NT2/D1 (cell line): Measurements from ENCODE around the gene SMARCAD1.
"Not testable (repeated sequence)": the region's sequence is repeated elsewhere in the genome, so short reads cannot be mapped to it uniquely, and the experiment has no call there.

Experiments used
- SUZ12 ChIP-seq: IDR thresholded peaks from 2 replicates; pipeline ENCODE4 v1.6.1; 2011; ENCODE audit not compliant: insufficient read length, insufficient read depth; ENCODE audit errors: extremely low read depth
- ZNF274 ChIP-seq: IDR thresholded peaks from 2 replicates; pipeline ENCODE4 v1.6.1; 2011; ENCODE audit warnings: mild to moderate bottlenecking, low read depth, low read length

- not testable (repeated sequence) for TF ChIP-seq SUZ12, ZNF274
Measured at GRCh38 chr4:94293981-94294380, 86.3 kb downstream of the SMARCAD1 start.
